ENCODE results near the gene PLCXD3. TPM values are rescaled to one million over a fixed set of nuclear protein-coding genes. Genes with fewer than 3 reads are reported as not detected.

PLCXD3 gene
- total RNA-seq, 1 donor from 2014 or later = 7.2 TPM

- H3K4me3 ChIP-seq = no peak overlapping the region
- H3K36me3 ChIP-seq = no peaks in the 10 kb centered on the region
- H3K27me3 ChIP-seq = no peaks in the 10 kb centered on the region
- intact Hi-C loops (cut with DNase I) = loop anchor here (10.0 kb wide), 1 partner anchor 374 kb away; the partner anchor contains the start of gene C7
- H3K4me1 ChIP-seq = no peaks in the 10 kb centered on the region
- no peaks in the 10 kb centered on the region for H3K9me3 ChIP-seq
- no peak for TF ChIP-seq CTCF (IDR thresholded peaks at IDR 0.05)
- no peak overlapping the region for H3K27ac ChIP-seq
- DNase-seq (ENCODE audit: low spot score in 2 of 2) = no peak
Observed at GRCh38 chr5:41279040-41279439, 231.4 kb downstream of the PLCXD3 start.

- H3K4me3 ChIP-seq = no peak overlapping the region
- no peak overlapping the region for H3K27ac ChIP-seq
- no peaks in the 10 kb centered on the region for H3K9me3 ChIP-seq
- no peaks in the 10 kb centered on the region for H3K4me1 ChIP-seq
- H3K36me3 ChIP-seq = no peaks in the 10 kb centered on the region
- no peak for TF ChIP-seq CTCF (IDR thresholded peaks at IDR 0.05)
- no peak for DNase-seq (ENCODE audit: low spot score in 2 of 2)
- H3K27me3 ChIP-seq = no peaks in the 10 kb centered on the region
- intact Hi-C loops (cut with DNase I) = loop anchor here (10.0 kb wide), 1 partner anchor 373 kb away; the partner anchor contains the start of gene C7
Observed at GRCh38 chr5:41277476-41278245, 232.7 kb downstream of the PLCXD3 start.

GRCh38 chr5:41275813-41276512 lies 234.4 kb downstream of the PLCXD3 start:
- H3K4me1 ChIP-seq = no peaks in the 10 kb centered on the region
- intact Hi-C loops (cut with DNase I) = loop anchor here (10.0 kb wide), 1 partner anchor 371 kb away; the partner anchor contains the start of gene C7
- no peak overlapping the region for H3K27ac ChIP-seq
- no peaks in the 10 kb centered on the region for H3K27me3 ChIP-seq
- no peaks in the 10 kb centered on the region for H3K36me3 ChIP-seq
- TF ChIP-seq CTCF (IDR thresholded peaks at IDR 0.05) = no peak
- no peak for DNase-seq (ENCODE audit: low spot score in 2 of 2)
- no peak overlapping the region for H3K4me3 ChIP-seq
- no peaks in the 10 kb centered on the region for H3K9me3 ChIP-seq

GRCh38 chr5:41270423-41271251 lies 239.8 kb downstream of the PLCXD3 start:
- Histone ChIP-seq H3K9me3 (no peaks in the 10 kb centered on the region), H3K27me3 (no peaks in the 10 kb centered on the region), H3K4me3 (no peak overlapping the region), H3K36me3 (no peaks in the 10 kb centered on the region), H3K4me1 (no peaks in the 10 kb centered on the region), H3K27ac (no peak overlapping the region)
- DNase-seq (ENCODE audit: low spot score in 2 of 2) = peak in 1 of 2 donors; percentile 64
- intact Hi-C loops (cut with DNase I) = loop anchor here (1.0 to 10.0 kb wide), 4 partner anchors 242 to 573 kb away; partner anchors contain the start of genes C7 and PLCXD3
- TF ChIP-seq CTCF (IDR thresholded peaks at IDR 0.05) = peak; percentile 47 to 76 (median 64)

GRCh38 chr5:41268894-41269293 lies 241.5 kb downstream of the PLCXD3 start:
- Histone ChIP-seq H3K4me1 (no peaks in the 10 kb centered on the region), H3K27me3 (no peaks in the 10 kb centered on the region), H3K27ac (no peak overlapping the region), H3K4me3 (no peak overlapping the region), H3K9me3 (no peaks in the 10 kb centered on the region), H3K36me3 (no peaks in the 10 kb centered on the region)
- no peak for TF ChIP-seq CTCF (IDR thresholded peaks at IDR 0.05)
- no peak for DNase-seq (ENCODE audit: low spot score in 2 of 2)
- intact Hi-C loops (cut with DNase I) = no loop called here

Data from ascending aorta (tissue), 2 donors.